NCI-H524 (cell line): Measurements from ENCODE around the gene EHD3.
"Not testable (repeated sequence)": the region's sequence is repeated elsewhere in the genome, so short reads cannot be mapped to it uniquely, and the experiment has no call there.

Experiments
- DNase-seq, 2 experiments: peaks; one replicate each; lab custom pipeline; 2025; lab: John Stamatoyannopoulos, UW

EHD3 gene

DNA sequence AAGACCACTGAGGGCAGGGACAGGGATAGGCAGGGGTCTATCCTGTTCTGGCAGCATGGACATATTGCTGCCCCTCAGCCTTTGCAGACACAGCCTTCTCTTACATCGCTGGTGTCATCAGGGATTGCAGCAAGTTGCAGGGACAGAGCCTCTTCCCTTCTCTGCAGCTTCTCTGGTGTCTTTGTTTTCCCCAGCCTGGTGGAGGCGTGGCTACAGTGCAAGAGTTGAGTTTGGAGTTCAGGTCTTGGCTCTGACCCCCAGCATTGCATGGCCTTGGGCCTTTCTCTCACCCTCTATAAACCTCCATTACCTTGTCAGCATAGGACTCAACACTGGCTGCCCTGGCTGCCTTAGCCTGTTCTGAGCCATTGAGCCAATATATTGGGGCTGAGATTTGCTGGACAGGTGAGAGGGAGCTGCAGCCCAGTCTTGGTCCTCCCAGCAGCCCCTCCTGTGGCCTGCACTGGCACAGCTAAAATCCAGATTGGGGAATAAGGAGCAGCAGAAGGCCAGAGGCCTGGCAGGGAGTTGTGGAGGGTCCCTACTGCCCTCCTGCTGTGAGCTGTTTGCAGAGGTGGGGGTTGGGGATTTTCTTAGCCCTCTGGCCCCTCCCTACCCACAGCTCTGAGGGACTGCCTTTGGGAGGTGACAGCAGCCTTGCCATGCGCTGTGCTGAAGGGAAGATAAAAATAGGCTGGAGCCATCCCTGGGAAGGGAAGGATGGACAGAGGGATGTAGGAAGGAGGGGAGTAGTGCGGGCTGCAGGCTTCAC lies 22.8 kb downstream of the EHD3 start:
- DNase-seq = peak in 1 of 2 experiments; percentile 38

DNA sequence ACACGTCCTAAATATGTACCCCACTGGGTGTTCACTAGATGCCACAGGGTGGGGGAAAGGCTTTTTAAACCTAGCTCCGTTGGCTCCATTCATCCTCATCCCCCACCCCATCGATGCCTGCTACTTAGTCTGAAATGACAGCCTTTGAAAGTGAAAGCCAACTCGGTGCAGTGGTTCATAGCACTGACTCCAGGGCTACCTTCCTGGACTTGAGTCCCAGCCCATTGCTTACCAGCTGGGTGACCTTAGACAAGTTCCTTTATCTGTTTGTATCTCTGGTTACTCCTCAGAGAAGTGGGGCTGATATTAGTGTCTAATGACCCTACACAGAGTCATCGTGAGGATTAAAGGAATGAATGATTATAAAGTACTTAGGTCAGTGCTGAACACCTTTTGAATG lies 24.4 kb downstream of the EHD3 start:
- no peak for DNase-seq

DNA sequence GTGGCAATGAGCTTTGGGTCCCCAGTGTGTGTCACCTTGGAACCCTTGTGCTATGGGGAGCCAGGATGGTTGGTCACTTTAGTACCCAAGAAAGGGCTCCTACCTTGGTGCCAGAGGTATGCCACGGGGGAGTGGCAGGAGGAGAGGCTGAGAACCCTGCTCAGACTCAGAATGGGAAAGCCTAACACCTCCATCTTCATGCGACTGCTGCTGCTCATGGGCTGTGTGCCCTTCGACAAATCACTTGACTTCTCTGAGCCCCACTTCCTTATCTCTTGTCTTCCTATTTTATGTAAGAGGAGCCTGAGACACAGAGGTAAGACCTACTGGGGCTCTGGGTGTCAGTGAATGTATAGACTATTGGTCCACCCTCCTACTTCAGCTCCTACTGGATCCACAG lies 25.1 kb downstream of the EHD3 start:
- no peak for DNase-seq

DNA sequence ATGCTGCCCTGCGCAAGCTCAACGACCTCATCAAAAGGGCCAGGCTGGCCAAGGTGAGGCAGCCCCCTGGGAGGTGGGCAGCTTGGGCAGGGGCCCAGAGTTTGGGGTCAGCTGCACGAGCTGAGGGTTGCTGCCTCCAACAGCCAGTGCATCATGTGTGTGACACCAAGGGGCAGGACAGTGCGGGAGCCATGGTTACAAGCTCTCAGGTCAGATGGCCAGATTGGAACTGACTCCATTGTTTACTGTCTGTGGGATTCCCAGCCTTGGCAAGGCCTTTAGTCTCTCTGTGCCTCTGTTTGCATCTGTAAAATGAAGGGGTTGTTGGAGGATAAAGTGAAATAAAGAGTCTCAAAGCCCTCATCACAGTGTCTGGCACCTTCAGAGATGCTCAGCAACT lies 26.9 kb downstream of the EHD3 start:
- DNase-seq = no peak

DNA sequence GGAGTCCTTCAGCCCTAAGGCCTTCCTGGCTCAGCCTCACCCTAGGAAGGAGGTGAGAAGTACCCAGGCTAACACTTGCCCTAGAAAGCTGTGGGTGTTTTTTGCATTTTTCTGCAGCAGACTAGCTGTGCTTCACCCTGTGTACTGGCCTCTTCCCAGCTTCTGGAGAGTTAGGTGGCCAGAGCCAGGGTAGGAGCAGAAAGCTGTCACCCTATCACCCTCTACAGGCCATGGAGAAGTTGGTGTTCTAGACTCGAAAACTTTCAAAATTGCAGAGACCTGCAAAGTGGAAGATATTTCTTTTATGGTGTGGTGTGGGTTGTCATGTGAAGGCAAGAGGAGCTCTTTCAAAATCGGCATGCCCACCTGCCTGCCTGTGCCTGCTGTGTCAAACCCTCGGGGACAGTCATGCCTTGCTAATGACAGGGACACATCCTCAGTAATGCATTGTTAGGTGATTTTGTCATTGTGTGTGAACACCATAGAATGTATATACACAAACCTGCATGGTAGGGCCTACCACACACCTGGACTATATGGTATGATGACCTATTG lies 29.8 kb downstream of the EHD3 start:
- no peak for DNase-seq

DNA sequence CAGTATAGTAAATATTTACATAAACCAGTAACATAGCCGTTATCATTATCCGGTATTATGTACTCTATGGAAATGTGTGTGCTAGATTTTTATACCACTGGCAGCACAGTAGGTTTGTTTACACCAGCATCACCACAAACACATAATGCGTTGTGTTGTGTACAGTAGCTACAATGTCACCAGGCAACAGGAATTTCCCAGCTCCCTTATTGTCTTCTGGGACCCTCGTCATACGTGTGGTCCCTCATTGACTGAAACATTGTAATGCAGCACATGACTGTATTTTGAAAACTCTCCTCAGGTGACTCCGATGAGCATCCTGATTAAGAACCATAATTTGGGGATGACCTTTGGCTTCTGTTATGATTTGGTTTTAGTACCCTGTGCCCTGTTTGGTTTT lies 31.3 kb downstream of the EHD3 start:
- DNase-seq = no peak

DNA sequence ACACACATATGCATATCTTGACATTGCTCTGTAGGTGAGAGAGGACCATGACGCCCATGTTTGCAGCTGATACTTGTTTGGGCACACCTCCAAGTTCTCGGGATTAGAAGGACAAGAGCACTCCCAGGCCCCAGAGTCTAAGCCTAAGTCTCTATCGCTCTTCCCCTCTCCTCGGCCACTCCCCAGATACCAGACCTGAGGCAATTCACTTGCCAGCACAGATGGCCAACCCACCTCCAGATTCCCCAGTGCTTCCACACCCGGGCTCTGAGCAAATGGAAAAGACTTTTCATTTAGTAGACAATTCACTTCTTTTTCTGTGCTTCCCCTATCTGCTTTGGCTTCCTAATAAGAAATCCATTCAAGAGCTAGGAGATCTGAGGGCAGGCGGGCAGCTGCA lies 32.9 kb downstream of the EHD3 start:
- DNase-seq = peak; percentile 93 to 95

DNA sequence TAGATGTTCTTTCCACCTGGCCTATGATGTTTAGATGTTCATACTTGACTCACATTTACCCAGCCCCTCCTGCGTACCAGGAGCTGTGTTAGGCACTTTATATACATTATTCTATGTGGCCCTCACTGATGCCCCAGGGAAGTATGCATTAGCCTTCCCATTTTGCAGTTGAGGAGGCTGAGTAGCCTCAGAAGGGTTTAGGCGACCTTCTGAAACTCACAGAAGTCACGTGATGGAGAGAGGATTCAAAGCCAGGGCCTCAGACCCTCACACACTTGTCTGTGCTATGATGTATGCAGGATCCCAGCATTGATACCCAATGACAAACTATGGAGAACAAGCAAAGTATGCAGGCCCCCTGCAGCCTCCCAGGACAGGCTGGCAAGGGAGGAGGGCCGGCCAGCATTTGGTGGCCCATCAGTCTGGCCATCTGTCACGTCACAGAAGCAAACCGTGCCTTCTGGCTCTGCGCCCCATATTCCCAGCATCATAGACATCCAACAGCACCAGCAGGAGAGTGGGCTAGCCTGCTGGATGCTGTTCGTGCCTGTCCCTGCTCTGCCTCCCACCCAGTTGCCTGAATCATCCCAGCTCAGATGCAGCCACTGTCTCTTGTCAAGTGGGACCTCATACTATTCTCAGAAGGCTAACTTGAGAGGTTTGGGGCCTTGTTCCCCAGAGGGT lies 33.6 kb downstream of the EHD3 start:
- peak; percentile 79 to 87 for DNase-seq

DNA sequence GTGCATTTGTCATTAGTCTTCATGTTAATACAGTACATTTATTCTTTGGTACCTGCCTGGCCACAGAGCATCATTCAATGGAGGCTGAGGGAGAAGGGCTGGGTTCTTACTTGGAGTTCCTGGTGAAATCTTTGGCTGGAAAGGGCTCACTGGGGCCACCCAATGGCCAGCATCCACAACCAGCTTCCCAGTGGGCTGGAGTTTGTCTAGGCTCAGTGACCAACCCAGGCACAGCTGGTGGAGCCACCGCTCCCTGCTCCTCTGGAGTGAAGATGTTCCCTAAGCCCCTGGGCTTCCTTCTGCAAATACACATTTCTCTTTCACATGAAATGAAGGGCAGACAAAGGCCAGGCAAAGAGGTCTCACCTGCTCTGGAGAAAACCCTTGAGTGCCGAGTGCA lies 34.4 kb downstream of the EHD3 start:
- peak in 1 of 2 experiments; percentile 22 for DNase-seq

DNA sequence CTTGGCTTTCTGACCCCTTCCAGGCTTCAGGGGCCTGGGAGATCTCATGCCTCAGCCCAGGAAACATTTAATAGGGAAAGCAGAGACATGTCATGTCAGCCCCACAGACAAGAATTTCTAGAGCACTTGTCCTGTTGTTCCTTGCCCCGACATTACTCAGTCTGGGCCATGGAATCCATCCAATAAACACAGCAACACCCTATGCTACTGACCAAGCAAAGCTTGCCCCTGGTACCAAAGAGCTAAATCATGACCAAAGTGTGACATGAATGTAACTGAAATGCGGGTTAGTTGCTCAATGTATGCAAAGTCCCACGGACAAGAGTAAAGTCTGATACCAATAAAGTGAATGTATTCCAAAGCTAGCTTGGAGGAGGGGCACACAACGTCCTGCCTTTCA lies 35.1 kb downstream of the EHD3 start:
- DNase-seq = no peak

DNA sequence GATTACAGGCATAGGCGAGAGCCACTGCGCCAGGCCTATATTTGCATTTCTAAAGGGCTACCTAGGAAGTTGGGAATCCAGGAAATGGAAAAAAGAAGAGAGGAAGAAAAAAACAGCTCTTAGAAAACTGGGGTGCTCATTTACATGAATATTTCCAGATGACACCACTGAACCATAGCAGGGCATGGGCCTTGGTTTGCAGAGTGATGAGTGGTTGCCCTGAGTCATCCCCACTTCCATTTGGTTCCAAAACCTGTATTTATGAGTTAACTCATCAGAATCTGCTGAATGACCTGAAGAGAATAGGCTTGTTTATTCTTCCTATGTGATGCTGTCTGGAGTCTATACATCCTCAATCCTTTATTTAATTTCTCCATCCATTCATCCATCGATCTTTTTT lies 36.2 kb downstream of the EHD3 start:
- no peak for DNase-seq

DNA sequence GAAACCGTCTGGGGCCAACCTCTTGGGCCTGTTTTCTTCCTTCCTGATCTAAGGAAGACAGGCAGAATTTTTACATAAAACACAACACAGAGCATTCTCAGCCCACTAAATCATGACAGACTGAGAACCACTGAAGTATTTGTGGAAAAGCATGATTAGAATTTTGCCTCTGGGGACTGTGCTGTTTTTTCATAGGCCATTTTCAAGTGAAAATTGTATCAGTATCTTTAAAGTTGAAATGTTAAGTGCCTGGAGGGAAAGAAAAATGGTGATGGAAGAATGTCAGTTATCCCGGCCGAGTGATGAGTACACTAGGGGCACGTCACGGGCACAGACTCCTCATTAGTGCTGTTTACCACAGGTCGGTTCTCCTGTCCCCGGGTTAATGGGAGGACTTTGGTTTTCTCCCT lies 36.9 kb downstream of the EHD3 start:
- no peak for DNase-seq

DNA sequence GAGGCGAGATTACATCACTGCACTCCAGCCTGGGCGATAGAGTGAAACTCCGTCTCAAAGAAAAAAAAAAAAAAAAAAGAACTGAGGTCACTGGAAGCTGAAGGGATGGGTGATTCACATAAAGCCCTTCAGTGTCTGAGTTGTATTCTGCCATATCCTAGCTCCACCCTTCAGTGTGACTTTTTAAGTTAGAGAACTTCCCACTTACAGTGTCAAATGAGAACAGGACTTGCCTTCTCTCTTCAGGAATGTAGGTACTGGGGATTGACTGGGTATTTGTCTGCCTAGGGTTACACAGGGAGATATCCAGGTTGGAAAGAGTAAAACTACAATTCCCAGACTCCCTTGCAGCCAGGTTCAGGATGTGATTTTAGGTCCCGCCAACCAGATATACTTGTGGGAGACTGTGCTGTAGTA lies 37.9 kb downstream of the EHD3 start:
- no peak for DNase-seq

DNA sequence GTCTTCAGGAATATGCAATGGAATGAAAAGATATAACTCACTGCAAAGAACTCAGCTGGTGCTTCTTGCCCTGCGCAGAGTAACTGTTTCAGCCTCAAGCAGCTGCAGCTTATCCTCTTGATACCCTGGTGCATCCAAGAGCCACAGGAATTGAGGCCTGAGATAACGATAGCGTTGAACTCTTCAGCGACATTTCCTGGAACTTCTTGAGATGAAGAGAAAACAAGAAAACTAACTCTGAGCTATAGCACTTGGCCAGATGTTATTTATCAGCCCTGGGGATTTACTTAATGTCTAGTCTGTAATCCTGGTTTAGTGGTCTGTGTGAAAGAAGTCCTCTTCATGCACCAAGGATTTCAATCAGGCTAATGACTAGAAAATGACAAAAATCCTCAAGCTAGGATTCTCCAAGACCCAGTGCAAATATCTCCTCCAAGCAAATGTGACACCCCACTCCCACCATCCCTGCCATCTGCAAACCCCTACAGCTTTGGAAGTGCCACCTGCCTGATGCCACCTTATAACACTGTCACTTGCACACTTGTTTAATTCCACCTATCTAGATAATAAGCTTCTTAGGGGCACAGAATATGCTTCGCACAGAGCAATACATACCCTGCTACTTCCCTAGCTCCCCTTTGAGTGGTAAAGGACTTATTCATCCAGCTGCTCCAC lies 40.6 kb downstream of the EHD3 start:
- DNase-seq = peak; percentile 80 to 96

DNA sequence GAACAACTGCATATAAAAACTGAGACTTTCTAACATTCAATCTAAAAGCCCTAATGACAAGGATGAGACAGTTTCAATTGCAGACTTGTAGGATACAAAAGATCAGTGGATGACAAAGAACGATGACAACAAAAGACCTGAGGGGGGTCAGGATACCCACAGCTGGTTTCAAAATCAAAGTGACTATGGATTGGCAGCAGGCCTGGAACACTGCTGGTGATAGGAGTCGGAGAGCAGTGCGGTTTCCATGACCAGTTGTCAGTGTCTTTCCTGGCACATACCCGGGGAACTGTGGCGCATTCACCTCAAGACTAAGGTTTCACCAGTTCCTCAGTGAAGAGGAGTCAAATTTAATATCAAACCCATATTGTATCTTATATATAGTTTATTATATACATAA lies 42.0 kb downstream of the EHD3 start:
- DNase-seq = no peak

DNA sequence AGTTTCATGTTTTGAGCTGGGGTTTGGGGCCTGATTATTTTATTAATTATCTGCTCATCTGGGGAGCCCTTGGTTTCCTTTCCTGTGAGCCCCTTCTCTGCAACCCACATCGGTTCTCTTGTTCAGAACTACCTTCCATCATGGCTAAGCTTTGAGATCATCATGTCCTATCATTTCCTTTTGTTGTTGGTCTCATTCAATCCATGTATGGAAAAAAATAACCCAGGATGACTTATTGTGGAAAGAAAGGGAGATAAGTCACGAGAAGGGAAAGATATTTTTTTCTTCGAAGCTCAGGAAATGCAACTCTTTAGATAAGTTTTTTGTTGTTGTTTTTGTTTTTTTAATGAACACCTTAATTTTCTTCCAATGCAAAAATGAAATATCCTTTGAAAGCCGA lies 43.7 kb downstream of the EHD3 start:
- DNase-seq = no peak

DNA sequence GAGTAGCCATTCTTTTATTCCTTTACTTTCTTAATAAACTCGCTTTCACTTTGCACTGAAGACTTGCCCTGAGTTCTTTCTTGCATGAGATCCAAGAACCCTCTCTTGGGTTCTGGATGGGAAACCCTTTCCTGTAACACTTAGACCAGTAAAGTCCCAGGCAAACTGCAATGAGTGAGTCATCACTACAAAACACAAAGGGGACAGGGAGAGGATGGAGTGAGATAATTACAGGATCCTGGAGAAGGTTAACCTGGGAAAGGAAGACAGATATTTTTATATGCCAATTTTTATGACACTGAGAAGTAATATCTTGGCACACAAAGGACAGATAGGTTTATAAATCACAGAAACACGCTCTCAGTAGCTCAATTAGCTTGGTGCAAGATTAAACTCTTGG lies 48.7 kb downstream of the EHD3 start:
- no peak for DNase-seq

DNA sequence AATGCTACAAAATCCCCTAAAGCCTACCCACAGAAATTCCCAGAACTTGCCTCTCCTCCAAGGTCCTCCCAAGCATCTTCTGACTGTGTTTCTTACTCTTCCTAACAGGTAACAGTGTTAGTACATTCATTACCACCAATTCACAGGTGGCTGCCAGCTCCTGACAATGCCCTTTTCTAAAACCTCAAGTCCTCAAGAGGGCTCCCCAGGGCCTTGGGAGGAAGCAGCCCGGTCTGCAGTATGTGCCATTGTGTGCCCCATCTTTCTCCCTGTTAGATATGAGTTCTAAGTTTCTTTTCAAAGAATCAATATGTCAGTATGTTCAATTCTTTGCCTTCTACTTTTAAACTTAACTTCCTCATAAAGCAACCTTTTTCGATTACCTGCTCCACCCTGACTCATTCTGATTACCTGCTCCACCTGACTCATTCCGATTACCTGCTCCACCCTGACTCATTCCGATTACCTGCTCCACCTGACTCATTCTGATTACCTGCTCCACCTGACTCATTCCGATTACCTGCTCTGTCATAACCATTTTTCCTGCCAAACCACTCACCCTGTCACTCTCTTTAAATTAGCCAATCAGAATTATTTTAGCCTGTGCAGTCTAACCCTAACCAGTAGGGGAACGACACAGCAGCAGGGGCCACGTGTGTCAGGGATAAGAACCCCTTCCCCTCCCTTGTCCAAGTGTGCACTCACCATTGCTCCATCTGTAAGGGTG lies 49.4 kb downstream of the EHD3 start:
- not testable (repeated sequence) for DNase-seq

DNA sequence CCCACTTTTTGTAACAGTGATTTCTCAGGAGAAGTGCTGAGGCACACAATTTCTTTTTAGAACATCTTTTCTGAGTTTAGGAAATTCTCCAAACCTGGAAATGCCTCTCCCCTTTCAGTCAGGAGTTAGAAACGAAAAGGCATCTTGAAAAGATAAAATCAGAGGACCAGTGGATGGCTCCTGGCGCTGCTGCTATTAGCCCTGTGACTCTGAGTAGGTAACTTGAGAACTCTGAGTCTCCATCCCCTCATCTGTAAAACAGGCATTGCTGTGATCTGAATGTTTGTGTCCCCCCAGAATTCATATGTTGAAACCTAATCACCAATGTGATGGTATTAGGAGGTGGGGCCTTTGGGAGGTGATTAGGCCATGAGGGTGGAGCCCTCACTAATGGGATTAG lies 50.2 kb downstream of the EHD3 start:
- peak in 1 of 2 experiments; percentile 36 for DNase-seq

DNA sequence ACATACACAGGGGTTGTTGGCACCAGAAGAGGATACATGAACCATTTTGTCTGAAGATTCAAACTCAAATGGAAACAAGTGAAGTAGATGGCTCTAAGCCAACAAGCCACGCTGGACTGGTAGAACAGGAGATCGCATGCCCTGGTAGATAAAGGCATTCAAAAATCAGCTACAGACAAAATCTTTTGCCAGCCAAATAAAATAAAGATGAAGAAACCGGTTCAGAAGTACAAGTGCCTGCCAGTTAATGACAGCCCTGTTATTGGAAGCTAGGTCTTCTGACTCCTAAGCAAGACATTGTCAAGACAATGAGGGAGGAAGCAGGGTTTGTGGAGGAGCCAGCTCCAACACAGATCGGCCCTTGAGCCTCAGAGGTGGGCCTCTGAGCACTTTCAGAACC lies 52.3 kb downstream of the EHD3 start:
- no peak for DNase-seq

DNA sequence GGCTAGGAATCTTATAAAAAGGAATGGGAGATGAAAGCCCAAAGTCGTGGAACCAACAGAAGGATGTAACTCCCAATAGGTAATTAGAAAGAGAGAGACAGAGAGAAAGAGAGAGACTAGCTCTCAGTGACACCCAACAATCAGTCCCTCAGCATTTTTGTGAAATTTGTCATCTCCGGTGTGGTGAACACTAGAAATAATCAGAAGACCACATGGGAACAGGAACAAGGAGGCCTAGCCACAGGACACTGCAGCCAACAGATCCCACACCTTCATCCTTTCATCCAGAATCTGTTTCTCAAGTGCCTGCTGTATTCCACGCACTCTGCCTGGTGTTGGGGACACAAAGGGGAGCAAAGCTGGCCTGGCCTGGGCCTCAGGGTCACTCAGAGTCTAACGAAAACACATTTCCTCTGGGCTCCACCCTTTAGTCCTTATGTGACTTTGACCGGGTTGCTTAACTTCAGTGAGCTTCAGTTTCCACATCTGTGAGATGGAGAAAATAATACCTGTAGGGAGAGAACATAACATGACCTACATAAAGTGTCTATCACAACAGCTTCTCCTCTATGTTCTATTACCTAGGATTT lies 53.1 kb downstream of the EHD3 start:
- DNase-seq = no peak

DNA sequence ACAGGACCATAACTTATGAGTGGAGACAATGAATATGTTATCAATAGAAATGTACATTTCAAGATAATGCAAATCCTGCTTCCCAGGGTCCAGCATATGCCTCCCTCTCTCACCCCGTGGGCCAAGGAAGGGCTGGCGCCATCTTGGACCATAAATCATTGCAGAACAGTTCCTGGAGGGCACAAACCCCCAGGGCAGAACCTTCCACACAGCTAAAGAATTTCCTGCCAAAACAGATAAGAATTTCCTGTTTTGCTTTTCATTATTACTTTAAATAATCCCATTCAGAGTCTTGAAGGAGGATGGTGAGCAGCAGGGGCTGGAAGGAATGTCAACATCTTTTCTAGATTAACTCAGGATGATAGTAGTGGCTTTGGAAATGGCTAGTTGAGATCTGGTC lies 53.7 kb downstream of the EHD3 start:
- no peak for DNase-seq
